Measurements from ENCODE around the gene ZNF582.

Gene ZNF582

GRCh38 chr19:56393119-56394012 lies at the start of gene ZNF582:
ZNF582 (minus strand) TSS chr19:56393534; CDS start chr19:56391752, 1,782 bp downstream.
- H4K20me1 ChIP-seq (ENCODE audit: insufficient read depth, low read length), result no peaks in the 10 kb centered on the region
- H3K36me3 ChIP-seq (replicated peaks; ENCODE audit: insufficient read depth, low read length), result no peaks in the 10 kb centered on the region
- no peaks in the 10 kb centered on the region for H3K27me3 ChIP-seq (replicated peaks; ENCODE audit: insufficient read depth, low read length)
- peak within 1 kb of the TSS; percentile 80 for H3K9ac ChIP-seq (ENCODE audit: low read length)
- H3K27ac ChIP-seq (ENCODE audit: low read length), result peak within 1 kb of the TSS; percentile 58; the same call in 1 of the 2 replicates
- TF ChIP-seq CTCF (IDR thresholded peaks at IDR 0.05; ENCODE audit: low read length), result peak; percentile 91
- TF ChIP-seq EZH2 (optimal IDR thresholded peaks at IDR 0.05; ENCODE audit: low read depth, low read length), result no peak
- peak within 1 kb of the TSS; percentile 81 for H3K4me3 ChIP-seq (ENCODE audit: low read length)
- no peaks in the 10 kb centered on the region for H3F3A ChIP-seq (ENCODE audit: insufficient read depth, low read length)
- H3K9me3 ChIP-seq (replicated peaks; ENCODE audit: insufficient read depth, low read length), result no peaks in the 10 kb centered on the region
- 0 out of 2 replicates have a peak, but pooled peaks cover 4% of the 10 kb centered on the region for H3K4me1 ChIP-seq (ENCODE audit: low read length)
- peak within 1 kb of the TSS; percentile 88 for H2AFZ ChIP-seq (ENCODE audit: low read length)
- H3K4me2 ChIP-seq (ENCODE audit: low read depth, low read length), result peak within 1 kb of the TSS; percentile 75
- DNase-seq, result peak; percentile 98
- no peaks in the 10 kb centered on the region for H3K79me2 ChIP-seq (ENCODE audit: low read length)
- no peaks in the 10 kb centered on the region for H3K9me2 ChIP-seq (replicated peaks; ENCODE audit: insufficient read depth, low read length)

- H3K79me2 ChIP-seq (ENCODE audit: low read length), result no peaks in the 10 kb centered on the region
- H3K4me1 ChIP-seq (ENCODE audit: low read length), result no peaks in the 10 kb centered on the region
- no peak overlapping the region for H2AFZ ChIP-seq (ENCODE audit: low read length)
- H3K4me2 ChIP-seq (ENCODE audit: low read depth, low read length), result no peak overlapping the region
- no peak overlapping the region for H3K4me3 ChIP-seq (ENCODE audit: low read length)
- H3K9me2 ChIP-seq (replicated peaks; ENCODE audit: insufficient read depth, low read length), result no peaks in the 10 kb centered on the region
- DNase-seq, result no peak
- no peak overlapping the region for H3K9ac ChIP-seq (ENCODE audit: low read length)
- no peaks in the 10 kb centered on the region for H3F3A ChIP-seq (ENCODE audit: insufficient read depth, low read length)
- no peaks in the 10 kb centered on the region for H4K20me1 ChIP-seq (ENCODE audit: insufficient read depth, low read length)
- H3K27ac ChIP-seq (ENCODE audit: low read length), result no peak overlapping the region
- no peaks in the 10 kb centered on the region for H3K9me3 ChIP-seq (replicated peaks; ENCODE audit: insufficient read depth, low read length)
- no peaks in the 10 kb centered on the region for H3K36me3 ChIP-seq (replicated peaks; ENCODE audit: insufficient read depth, low read length)
- H3K27me3 ChIP-seq (replicated peaks; ENCODE audit: insufficient read depth, low read length), result no peaks in the 10 kb centered on the region; the same call in 1 of the 2 replicates
- TF ChIP-seq EZH2phosphoT487 (IDR thresholded peaks at IDR 0.05; ENCODE audit: low read length), result no peak
- no peak for TF ChIP-seq CTCF (IDR thresholded peaks at IDR 0.05; ENCODE audit: low read length)
- no peak for TF ChIP-seq EZH2 (optimal IDR thresholded peaks at IDR 0.05; ENCODE audit: low read depth, low read length)
These were observed 48.0 kb upstream of the ZNF582 start for GRCh38 chr19:56441206-56441792.

DNA sequence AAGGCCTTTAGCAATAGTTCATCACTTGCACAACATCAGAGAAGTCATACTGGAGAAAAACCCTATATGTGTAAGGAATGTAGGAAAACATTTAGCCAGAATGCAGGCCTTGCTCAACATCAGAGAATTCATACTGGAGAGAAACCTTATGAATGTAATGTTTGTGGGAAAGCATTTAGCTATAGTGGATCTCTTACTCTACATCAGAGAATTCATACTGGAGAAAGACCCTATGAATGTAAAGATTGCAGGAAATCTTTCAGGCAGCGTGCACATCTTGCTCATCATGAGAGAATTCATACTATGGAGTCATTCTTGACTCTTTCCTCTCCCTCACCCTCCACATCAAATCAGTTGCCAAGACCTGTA lies 30.6 kb upstream of the ZNF582 start:
- no peak for TF ChIP-seq EZH2phosphoT487 (IDR thresholded peaks at IDR 0.05; ENCODE audit: low read length)
- TF ChIP-seq CTCF (IDR thresholded peaks at IDR 0.05; ENCODE audit: low read length), result no peak
- TF ChIP-seq EZH2 (optimal IDR thresholded peaks at IDR 0.05; ENCODE audit: low read depth, low read length), result no peak
- H3K4me2 ChIP-seq (ENCODE audit: low read depth, low read length), result no peak overlapping the region

More for the DNA sequence above, 30.6 kb upstream of the ZNF582 start:
- no peaks in the 10 kb centered on the region for H3K4me1 ChIP-seq (ENCODE audit: low read length)
- peaks cover 15% of the 10 kb centered on the region; the same call in 1 of the 2 replicates for H3K36me3 ChIP-seq (replicated peaks; ENCODE audit: insufficient read depth, low read length)
- H3K9me2 ChIP-seq (replicated peaks; ENCODE audit: insufficient read depth, low read length), result no peaks in the 10 kb centered on the region
- DNase-seq, result no peak
- H3K9me3 ChIP-seq (replicated peaks; ENCODE audit: insufficient read depth, low read length), result peaks cover 6% of the 10 kb centered on the region
- H2AFZ ChIP-seq (ENCODE audit: low read length), result no peak overlapping the region
- no peak overlapping the region for H3K9ac ChIP-seq (ENCODE audit: low read length)
- H3F3A ChIP-seq (ENCODE audit: insufficient read depth, low read length), result no peaks in the 10 kb centered on the region
- no peaks in the 10 kb centered on the region for H4K20me1 ChIP-seq (ENCODE audit: insufficient read depth, low read length)
- H3K27me3 ChIP-seq (replicated peaks; ENCODE audit: insufficient read depth, low read length), result no peaks in the 10 kb centered on the region
- no peak overlapping the region for H3K4me3 ChIP-seq (ENCODE audit: low read length)
- no peaks in the 10 kb centered on the region for H3K79me2 ChIP-seq (ENCODE audit: low read length)
- H3K27ac ChIP-seq (ENCODE audit: low read length), result no peak overlapping the region
